ENCODE results near the gene NXF1. TPM values are rescaled to one million over a fixed set of nuclear protein-coding genes. Genes with fewer than 3 reads are reported as not detected.

Gene NXF1
- total RNA-seq, 4 donors from 2014 or later: 45.2 to 120 (median 102) TPM

DNA sequence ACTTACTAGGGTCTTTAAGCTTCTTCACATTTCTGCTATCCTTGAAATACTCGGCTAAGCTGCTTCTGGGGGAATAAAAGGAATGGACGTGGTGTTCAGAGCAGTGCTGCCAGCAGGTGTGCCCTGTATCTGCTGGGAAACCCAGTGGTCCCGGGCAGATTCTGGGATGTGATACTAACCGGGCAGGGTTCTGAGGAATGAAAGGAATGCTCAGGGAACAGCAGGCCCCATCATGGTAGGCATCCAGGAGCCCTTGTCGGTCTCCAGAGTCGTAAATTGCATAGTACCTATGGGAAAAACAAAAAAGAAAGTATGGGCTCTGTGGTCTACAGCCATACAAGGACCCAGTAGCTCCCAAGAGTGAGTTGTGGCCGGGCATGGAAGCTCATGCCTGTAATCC, 9.0 kb downstream of the NXF1 start:
- H3K4me3 ChIP-seq: no peak overlapping the region
- H3K36me3 ChIP-seq: peaks cover 0 to 93% (median 2%) of the 10 kb centered on the region in 3 donors
- H3K4me1 ChIP-seq: peaks cover 2 to 10% (median 6%) of the 10 kb centered on the region in 4 donors
- no peaks in the 10 kb centered on the region for H3K9me3 ChIP-seq
- no peak overlapping the region for H3K27ac ChIP-seq
- DNase-seq: no peak
- no peak for TF ChIP-seq POLR2A (IDR thresholded peaks at IDR 0.05)
- TF ChIP-seq, protein P1, sequence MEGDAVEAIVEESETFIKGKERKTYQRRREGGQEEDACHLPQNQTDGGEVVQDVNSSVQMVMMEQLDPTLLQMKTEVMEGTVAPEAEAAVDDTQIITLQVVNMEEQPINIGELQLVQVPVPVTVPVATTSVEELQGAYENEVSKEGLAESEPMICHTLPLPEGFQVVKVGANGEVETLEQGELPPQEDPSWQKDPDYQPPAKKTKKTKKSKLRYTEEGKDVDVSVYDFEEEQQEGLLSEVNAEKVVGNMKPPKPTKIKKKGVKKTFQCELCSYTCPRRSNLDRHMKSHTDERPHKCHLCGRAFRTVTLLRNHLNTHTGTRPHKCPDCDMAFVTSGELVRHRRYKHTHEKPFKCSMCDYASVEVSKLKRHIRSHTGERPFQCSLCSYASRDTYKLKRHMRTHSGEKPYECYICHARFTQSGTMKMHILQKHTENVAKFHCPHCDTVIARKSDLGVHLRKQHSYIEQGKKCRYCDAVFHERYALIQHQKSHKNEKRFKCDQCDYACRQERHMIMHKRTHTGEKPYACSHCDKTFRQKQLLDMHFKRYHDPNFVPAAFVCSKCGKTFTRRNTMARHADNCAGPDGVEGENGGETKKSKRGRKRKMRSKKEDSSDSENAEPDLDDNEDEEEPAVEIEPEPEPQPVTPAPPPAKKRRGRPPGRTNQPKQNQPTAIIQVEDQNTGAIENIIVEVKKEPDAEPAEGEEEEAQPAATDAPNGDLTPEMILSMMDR (IDR thresholded peaks at IDR 0.05): no peak
- H3K27me3 ChIP-seq: no peaks in the 10 kb centered on the region

DNA sequence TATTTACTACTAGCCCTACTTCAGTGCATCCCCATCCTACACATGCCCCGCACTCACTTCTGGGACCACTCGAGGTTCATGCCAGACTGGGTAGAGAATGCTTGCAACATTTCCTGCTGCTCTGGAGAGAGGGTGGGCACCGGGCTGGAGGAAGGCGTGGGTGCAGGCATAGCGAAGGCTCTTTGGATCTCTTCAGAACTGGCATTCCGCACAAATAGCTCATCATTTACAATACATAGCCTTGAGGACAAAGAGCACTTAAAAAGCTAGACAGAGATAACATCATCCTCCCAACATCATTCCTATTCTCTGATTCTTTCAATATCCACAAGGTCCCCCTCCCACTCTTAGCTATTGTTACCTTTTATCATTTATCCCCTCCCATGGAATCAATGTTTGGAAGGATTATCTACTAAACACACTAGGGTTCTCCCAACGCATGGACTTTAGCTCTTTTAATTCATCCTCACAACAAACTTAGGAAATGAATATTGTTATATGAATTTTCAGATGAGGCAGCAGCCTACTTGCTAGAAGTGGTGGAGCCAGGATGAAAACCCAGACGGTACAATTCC, 11.0 kb downstream of the NXF1 start:
- Histone ChIP-seq H3K36me3 (peaks cover 0 to 82% (median 2%) of the 10 kb centered on the region in 3 donors), H3K27me3 (no peaks in the 10 kb centered on the region), H3K27ac (no peak overlapping the region), H3K4me1 (peaks cover 2 to 27% (median 14%) of the 10 kb centered on the region in 4 donors), H3K4me3 (no peak overlapping the region), H3K9me3 (no peaks in the 10 kb centered on the region)
- no peak for DNase-seq
- TF ChIP-seq, protein P1 (IDR thresholded peaks at IDR 0.05): no peak
- no peak for TF ChIP-seq POLR2A (IDR thresholded peaks at IDR 0.05)

GRCh38 chr11:62792202-62792575, 13.1 kb downstream of the NXF1 start:
- Histone ChIP-seq H3K36me3 (peaks cover 0 to 66% (median 2%) of the 10 kb centered on the region in 3 donors), H3K4me3 (peak overlapping the region; percentile 59 to 94 (median 66)), H3K4me1 (peaks cover 5 to 42% (median 20%) of the 10 kb centered on the region in 4 donors), H3K9me3 (no peaks in the 10 kb centered on the region), H3K27me3 (no peaks in the 10 kb centered on the region), H3K27ac (peak overlapping the region; percentile 68 to 91 (median 74))
- TF ChIP-seq, protein P1 (IDR thresholded peaks at IDR 0.05): no peak
- no peak for TF ChIP-seq POLR2A (IDR thresholded peaks at IDR 0.05)
- DNase-seq: no peak

GRCh38 chr11:62791501-62792201, 13.6 kb downstream of the NXF1 start, which contains the start of gene TMEM223:
Gene TMEM223, minus strand, starts transcription at chr11:62792006. Its CDS starts 12 bp downstream, at chr11:62791994.
- Histone ChIP-seq H3K27ac (peak within 1 kb of the TSS; percentile 68 to 91 (median 74)), H3K27me3 (no peaks in the 10 kb centered on the region), H3K4me1 (peaks cover 5 to 42% (median 20%) of the 10 kb centered on the region in 4 donors), H3K4me3 (peak within 1 kb of the TSS; percentile 59 to 94 (median 66)), H3K36me3 (peaks cover 0 to 61% (median 2%) of the 10 kb centered on the region in 3 donors), H3K9me3 (no peaks in the 10 kb centered on the region)
- DNase-seq: peak; percentile 88 to 94 (median 93)
- peak; percentile 74 to 76 for TF ChIP-seq POLR2A (IDR thresholded peaks at IDR 0.05)
- TF ChIP-seq, protein P1 (IDR thresholded peaks at IDR 0.05): peak in 4 of 6 experiments; percentile 14 to 42 (median 26)

GRCh38 chr11:62789576-62789975, 15.7 kb downstream of the NXF1 start:
- DNase-seq: no peak
- H3K4me3 ChIP-seq: no peak overlapping the region
- peaks cover 5 to 52% (median 26%) of the 10 kb centered on the region in 4 donors for H3K4me1 ChIP-seq
- H3K36me3 ChIP-seq: peaks cover 0 to 40% (median 0%) of the 10 kb centered on the region in 3 donors
- no peaks in the 10 kb centered on the region for H3K9me3 ChIP-seq
- peak overlapping the region in 1 of 4 donors; percentile 10 for H3K27ac ChIP-seq
- no peak for TF ChIP-seq POLR2A (IDR thresholded peaks at IDR 0.05)
- TF ChIP-seq, protein P1 (IDR thresholded peaks at IDR 0.05): no peak
- H3K27me3 ChIP-seq: no peaks in the 10 kb centered on the region
